Measurements from ENCODE around the gene CASP5. TPM values are rescaled to one million over a fixed set of nuclear protein-coding genes. Genes with fewer than 3 reads are reported as not detected.
"Not testable (repeated sequence)": the region's sequence is repeated elsewhere in the genome, so short reads cannot be mapped to it uniquely, and the experiment has no call there.

CASP5 gene
- total RNA-seq, 1 donor = not detected

DNA sequence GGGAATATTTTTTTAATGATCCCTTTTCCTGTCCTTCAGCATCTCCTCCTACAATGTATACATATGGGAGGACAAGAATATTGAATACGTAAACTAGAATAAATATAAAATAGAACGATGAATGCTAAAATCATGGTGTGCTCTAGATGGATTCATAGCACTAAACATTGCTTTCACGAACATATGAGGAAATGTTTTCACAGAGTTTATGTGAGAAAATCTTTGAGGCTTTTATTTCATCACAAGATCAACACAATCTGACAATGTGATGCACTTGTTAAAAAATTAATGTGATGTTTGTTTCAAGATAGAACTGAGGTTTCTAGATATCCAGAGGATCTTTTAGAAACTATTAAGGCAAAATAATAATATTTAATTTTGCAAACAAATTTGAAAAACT lies 19.2 kb upstream of the CASP5 start:
- H3K4me3 ChIP-seq (ENCODE audit: low read depth, low read length) = no peak overlapping the region
- DNase-seq (ENCODE audit: low read depth) = no peak
- TF ChIP-seq CTCF (IDR thresholded peaks at IDR 0.05; ENCODE audit: insufficient read depth, low read length) = no peak

- TF ChIP-seq CTCF (IDR thresholded peaks at IDR 0.05; ENCODE audit: insufficient read depth, low read length) = no peak
- no peak for DNase-seq (ENCODE audit: low read depth)
- no peak overlapping the region for H3K4me3 ChIP-seq (ENCODE audit: low read depth, low read length)
These were observed 17.7 kb upstream of the CASP5 start for GRCh38 chr11:105040703-105041102.

DNA sequence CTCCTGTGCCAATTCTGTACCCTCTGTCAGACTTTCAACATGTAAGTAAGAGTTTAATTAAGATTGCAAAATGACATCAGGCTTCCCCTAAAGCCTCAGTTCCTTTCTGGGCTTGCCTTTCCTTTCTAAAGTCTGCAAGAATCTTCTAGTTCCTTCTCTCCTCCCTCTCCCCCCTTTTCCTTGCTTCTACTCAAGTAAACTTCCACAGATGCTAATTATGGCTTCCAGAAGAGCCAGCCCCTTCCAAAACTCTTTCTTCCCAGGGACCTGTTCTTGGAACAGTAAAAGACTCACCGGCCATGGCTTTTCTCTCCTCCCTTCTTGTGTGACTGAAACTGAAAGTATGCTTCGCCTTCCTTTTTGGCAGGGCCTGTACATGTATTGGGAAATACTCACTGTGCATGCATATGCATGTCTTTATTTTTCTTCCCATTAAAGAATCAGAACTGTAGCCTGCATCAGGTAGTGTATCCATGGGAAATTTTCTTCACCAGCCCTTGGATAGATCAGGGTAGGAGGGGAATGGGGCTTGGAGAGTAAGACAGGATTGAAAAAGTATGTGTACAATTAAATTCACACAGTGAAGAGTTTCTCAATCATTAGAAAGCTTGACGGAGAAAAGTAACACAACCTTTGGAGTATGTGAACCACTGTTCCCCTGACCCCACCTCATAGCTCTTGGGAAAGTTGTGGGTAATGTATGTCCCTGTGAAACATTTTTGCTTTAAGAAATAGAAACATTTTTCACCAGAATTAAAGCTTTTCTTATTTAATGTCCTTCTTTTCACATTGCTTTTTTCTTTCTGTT lies 12.0 kb upstream of the CASP5 start, which contains the start of gene CASP1:
Gene CASP1 (minus strand): TSS at position 332 of the 808 bp plus-strand sequence. CDS start 31 bp downstream, at position 301.
- peak; percentile 86 for DNase-seq (ENCODE audit: low read depth)
- H3K4me3 ChIP-seq (ENCODE audit: low read depth, low read length) = peak within 1 kb of the TSS; percentile 60
- no peak for TF ChIP-seq CTCF (IDR thresholded peaks at IDR 0.05; ENCODE audit: insufficient read depth, low read length)

DNA sequence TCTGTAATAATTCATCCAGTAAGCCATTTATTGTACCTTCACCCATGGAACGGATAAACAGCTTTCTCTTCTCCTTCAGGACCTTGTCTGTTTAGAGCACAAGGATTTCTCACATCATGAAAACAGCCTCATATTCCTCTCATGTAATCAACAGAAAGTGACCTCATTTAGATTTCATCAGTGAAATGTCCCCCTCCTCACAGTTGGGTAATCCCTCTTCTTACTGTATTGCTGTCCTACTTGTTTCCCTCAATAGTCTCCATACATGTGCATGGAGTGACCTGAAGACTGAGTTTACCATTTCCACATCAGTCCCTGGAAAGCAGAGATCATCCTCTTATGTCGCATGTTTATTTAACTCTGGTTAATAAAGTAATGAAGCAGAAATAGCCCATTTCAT lies 11.4 kb upstream of the CASP5 start:
- not testable (repeated sequence) for DNase-seq (ENCODE audit: low read depth)

GRCh38 chr11:105033781-105034180 lies 10.8 kb upstream of the CASP5 start:
- DNase-seq (ENCODE audit: low read depth) = no peak
- no peak overlapping the region for H3K4me3 ChIP-seq (ENCODE audit: low read depth, low read length)
- no peak for TF ChIP-seq CTCF (IDR thresholded peaks at IDR 0.05; ENCODE audit: insufficient read depth, low read length)

More for the DNA sequence above, 11.4 kb upstream of the CASP5 start:
- peak overlapping the region; percentile 60 for H3K4me3 ChIP-seq (ENCODE audit: low read depth, low read length)

GRCh38 chr11:105033343-105033742 lies 10.4 kb upstream of the CASP5 start:
- no peak for TF ChIP-seq CTCF (IDR thresholded peaks at IDR 0.05; ENCODE audit: insufficient read depth, low read length)
- H3K4me3 ChIP-seq (ENCODE audit: low read depth, low read length) = no peak overlapping the region
- no peak for DNase-seq (ENCODE audit: low read depth)

DNA sequence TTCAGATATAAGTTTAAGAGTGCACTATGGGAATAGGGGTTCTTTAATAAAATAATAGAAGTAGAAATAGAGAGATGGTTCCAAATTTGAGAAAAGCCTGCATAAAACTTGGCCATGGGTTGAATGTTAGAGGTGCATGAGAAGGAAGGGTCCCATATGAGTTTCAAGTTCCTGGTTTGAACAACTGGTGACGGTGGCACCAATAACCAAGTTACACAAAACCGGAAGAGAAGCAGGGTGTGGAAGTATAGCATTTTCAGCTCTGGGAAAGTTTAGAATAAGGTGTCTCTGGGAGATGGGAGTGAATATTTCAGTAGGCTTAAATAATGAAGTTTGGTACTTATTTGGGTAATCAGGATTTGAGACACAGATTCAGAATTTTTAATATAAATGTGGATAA lies 9.5 kb upstream of the CASP5 start:
- no peak overlapping the region for H3K4me3 ChIP-seq (ENCODE audit: low read depth, low read length)
- no peak for DNase-seq (ENCODE audit: low read depth)
- TF ChIP-seq CTCF (IDR thresholded peaks at IDR 0.05; ENCODE audit: insufficient read depth, low read length) = no peak
